SJSA1 (cell line): ENCODE data around the gene MGLL. TPM values are rescaled to one million over a fixed set of nuclear protein-coding genes. Genes with fewer than 3 reads are reported as not detected.
"Not testable (repeated sequence)": the region's sequence is repeated elsewhere in the genome, so short reads cannot be mapped to it uniquely, and the experiment has no call there.

ENCODE experiments used
- DNase-seq, 2 experiments: peaks; one replicate each; pipeline ENCODE4 v3.0.0-alpha.2; 2015 to 2020; ENCODE audit warnings: low spot score in 2 of 2, low read depth in 1 of 2
- H3K27ac ChIP-seq: fragments of 250-450 bp; sonication (Bioruptor Pico); 2 replicates; pipeline ENCODE4 v1.5.1; 2020; ENCODE audit warnings: mild to moderate bottlenecking, moderate library complexity
- H3K27me3 ChIP-seq: fragments of 250-450 bp; sonication (Bioruptor Pico); replicated peaks from 2 replicates; pipeline ENCODE4 v1.5.1; 2020; ENCODE audit warnings: mild to moderate bottlenecking, moderate library complexity
- H3K36me3 ChIP-seq: fragments of 250-450 bp; sonication (Bioruptor Pico); 2 replicates; pipeline ENCODE4 v1.5.1; 2020; ENCODE audit warnings: mild to moderate bottlenecking
- H3K4me1 ChIP-seq: fragments of 250-450 bp; sonication (Bioruptor Pico); replicated peaks from 2 replicates; pipeline ENCODE4 v1.6.1; 2021; ENCODE audit warnings: mild to moderate bottlenecking
- H3K4me3 ChIP-seq: fragments of 250-450 bp; sonication (Bioruptor Pico); 2 replicates; pipeline ENCODE4 v1.5.1; 2020; ENCODE audit warnings: mild to moderate bottlenecking
- H3K9me3 ChIP-seq: fragments of 250-450 bp; sonication (Bioruptor Pico); replicated peaks from 2 replicates; pipeline ENCODE4 v1.5.1; 2020; ENCODE audit warnings: mild to moderate bottlenecking
- total RNA-seq: library from RNA; depleted of rRNA; stranded (reverse); fragments of >200 nt; shearing (Covaris generic); gene quantifications from 2 replicates; pipeline ENCODE4 v1.2.3, GENCODE V29; 2014

MGLL gene
- total RNA-seq, 1 experiment from 2014 or later = 47.7 TPM

DNA sequence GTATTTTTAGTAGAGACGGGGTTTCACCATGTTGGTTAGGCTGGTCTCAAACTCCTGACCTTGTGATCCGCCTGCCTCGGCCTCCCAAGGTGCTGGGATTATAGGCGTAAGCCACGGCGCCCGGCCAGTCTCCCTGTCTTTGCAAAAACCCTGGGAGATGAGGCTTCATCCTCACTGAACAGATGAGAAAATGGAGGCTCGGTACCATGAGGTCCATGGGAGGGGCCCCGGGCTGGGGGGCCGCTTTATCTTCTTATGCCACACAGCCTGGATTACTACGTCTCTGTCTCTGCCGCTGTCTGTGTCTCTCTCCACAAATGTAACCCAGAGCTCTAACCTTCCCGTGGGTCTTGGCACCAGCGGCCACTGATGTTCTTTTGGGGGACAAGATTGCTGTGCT, 110.4 kb downstream of the MGLL start:
- H3K36me3 ChIP-seq = peaks cover 15% of the 10 kb centered on the region
- no peak for DNase-seq
- H3K27ac ChIP-seq = no peak overlapping the region
- H3K4me3 ChIP-seq = no peak overlapping the region
- H3K27me3 ChIP-seq = no peaks in the 10 kb centered on the region
- peaks cover 12% of the 10 kb centered on the region for H3K4me1 ChIP-seq
- H3K9me3 ChIP-seq = no peaks in the 10 kb centered on the region

DNA sequence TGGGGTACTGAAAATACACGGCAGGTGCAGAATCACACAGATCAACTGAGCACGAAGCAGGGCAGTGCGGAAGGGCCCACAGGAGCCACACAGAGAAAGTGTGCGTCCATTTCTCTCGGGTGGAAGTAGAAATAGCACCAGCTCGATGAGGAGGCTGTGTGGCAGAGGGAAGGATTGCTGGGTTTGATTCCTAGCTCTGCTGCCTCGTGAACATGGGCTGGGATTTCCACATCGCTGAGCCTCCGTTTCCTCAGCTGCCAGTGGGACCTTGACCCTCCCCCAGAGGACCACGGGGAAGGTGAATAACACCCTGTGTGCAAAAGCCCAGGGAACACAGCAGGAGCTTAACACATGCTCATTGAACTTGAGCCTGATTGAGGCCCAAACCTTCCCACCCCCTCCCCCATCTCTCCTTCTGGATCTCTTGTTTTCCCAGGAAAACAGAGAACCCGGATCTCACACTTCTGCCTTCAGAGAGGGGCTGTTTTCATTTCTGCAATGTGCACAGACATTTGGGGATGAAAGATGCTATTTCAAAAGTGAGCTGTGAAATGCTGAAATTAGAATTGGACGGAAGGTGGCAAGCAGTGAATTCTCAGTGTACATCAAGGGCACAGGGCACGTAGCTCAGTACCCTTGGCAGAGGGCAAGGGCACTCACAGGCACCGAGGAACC, 111.2 kb downstream of the MGLL start:
- Histone ChIP-seq H3K9me3 (no peaks in the 10 kb centered on the region), H3K27me3 (no peaks in the 10 kb centered on the region), H3K4me1 (peaks cover 12% of the 10 kb centered on the region), H3K4me3 (no peak overlapping the region), H3K27ac (no peak overlapping the region), H3K36me3 (peaks cover 9% of the 10 kb centered on the region)
- DNase-seq = no peak

DNA sequence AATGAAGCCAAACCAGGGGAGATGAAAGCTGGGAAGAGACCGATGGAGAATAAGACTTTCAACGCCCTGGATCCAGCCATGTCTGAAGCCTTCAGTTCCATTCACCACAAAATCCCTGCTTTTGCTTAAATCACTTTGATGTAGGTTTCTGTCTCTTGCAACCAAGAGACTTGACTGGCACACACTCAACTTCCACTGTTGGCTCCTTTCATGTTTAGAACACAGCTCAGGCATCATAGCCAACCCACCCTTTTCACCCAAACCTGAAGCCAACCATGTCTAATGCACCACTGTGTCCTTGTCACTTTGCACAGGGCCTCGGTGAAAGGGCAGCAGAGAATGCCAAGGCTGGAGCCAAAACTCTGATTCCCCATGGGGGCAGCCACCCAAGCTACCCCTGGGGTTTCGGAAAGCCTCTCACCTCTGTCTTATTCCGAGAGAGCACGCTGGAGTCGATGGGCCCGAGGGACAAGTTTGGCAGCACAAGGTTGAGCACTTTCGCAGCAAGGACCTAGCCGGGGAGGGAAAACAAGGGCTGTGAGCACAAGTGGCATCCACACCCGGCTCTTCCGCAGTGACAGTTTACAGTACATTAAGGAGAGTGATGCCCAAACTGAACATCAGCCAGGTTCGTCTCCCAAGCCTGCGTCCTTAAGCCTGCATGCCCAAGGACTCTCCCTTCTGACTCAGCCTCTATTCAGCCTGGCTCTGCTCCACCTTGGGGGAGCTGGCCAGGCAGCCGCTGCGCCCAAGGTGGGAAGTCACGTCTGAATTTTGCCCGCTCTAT, 112.0 kb downstream of the MGLL start:
- peaks cover 12% of the 10 kb centered on the region for H3K4me1 ChIP-seq
- no peak for DNase-seq
- no peak overlapping the region for H3K4me3 ChIP-seq
- no peaks in the 10 kb centered on the region for H3K9me3 ChIP-seq
- no peak overlapping the region for H3K27ac ChIP-seq
- no peaks in the 10 kb centered on the region for H3K27me3 ChIP-seq
- peaks cover 8% of the 10 kb centered on the region for H3K36me3 ChIP-seq

DNA sequence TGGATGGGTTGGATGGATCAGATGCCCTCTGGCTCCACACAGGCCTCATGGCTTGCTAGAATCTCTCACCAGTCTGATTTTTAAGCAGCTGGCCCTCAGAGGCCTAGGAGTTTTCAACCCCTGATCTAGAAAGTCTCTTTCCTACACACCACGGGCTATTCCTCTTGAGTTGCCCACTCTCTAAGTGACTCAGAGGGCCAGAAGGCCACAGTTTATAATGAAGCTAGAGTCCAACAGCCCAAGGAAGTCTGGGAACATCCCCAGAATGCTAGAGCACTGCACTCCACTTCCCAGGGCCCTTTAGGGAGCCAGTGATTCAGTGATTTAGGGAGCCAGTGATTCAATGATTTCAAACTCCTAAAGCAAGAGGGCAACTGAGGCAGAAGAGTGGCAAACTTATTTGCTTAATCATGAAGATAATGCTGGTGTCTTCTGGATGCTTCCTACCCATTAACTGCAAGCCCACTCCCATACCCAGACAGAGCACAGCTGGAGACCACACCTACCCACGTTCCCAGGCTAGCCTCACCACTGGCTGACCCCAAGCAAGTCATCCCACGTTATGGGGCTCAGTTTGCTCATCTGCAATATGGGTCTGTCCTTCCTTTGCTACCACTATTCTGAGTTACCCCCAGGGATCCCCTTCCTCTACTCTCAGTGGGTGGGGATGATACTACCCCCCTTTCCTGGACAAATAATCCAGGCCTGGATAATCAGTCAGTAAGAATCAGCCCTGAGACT, 112.8 kb downstream of the MGLL start:
- no peak for DNase-seq
- peaks cover 17% of the 10 kb centered on the region for H3K36me3 ChIP-seq
- peaks cover 12% of the 10 kb centered on the region for H3K4me1 ChIP-seq
- H3K27me3 ChIP-seq = no peaks in the 10 kb centered on the region
- no peak overlapping the region for H3K4me3 ChIP-seq
- no peak overlapping the region for H3K27ac ChIP-seq
- no peaks in the 10 kb centered on the region for H3K9me3 ChIP-seq

DNA sequence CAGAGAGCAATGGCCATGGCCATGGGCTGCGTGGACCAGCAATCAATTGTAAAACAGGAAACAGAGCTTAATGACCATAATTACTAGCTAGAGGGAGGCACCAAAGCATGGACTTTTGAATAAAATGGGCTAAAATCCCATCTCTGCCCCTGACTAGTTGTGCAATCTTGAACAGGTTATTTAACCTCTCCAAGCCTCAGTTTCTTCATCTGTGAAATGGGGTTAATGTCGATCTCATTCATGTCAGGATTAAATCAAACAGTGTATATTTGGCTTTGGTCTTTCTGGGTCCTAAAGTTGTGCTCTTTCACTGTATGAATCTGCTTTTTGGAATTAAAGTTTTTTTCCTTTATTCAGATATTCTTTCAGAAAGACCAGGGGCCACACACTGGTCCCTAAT, 113.5 kb downstream of the MGLL start:
- H3K9me3 ChIP-seq = peaks cover 1% of the 10 kb centered on the region; the same call in 1 of the 2 replicates
- H3K4me3 ChIP-seq = no peak overlapping the region
- DNase-seq = no peak
- H3K27ac ChIP-seq = no peak overlapping the region
- peaks cover 6% of the 10 kb centered on the region for H3K4me1 ChIP-seq
- H3K36me3 ChIP-seq = peaks cover 18% of the 10 kb centered on the region
- H3K27me3 ChIP-seq = no peaks in the 10 kb centered on the region

DNA sequence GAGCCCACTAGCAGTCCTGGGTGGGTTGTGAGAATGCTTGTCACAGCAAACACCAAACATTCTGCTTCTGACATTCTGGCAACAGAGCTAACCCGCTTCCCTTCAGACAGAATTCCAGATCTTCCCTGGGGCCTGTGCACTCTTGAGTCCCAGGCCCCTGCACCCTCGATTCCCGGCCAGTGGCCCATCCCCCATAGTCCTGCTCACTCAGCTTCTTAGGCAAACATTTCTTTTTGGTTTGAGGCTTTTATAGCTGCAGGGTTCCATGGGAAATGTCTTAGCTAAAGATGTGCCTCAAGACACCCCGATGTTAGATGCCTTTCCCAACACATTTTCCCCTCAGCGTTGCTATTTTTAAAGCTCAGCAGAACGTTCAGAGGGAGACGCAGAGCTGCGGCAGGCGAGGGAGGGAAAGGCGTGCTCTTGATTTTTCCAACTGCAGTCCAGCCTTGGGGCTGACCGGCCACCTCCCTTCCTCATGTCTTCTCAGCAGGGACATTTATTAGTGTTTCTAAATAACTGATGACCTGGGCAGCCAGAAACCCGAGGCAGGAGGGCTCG, 114.4 kb downstream of the MGLL start:
- Histone ChIP-seq H3K4me3 (no peak overlapping the region), H3K36me3 (peaks cover 17% of the 10 kb centered on the region), H3K27ac (no peak overlapping the region), H3K4me1 (no peaks in the 10 kb centered on the region), H3K9me3 (peaks cover 3% of the 10 kb centered on the region; the same call in 1 of the 2 replicates), H3K27me3 (no peaks in the 10 kb centered on the region)
- DNase-seq = no peak

DNA sequence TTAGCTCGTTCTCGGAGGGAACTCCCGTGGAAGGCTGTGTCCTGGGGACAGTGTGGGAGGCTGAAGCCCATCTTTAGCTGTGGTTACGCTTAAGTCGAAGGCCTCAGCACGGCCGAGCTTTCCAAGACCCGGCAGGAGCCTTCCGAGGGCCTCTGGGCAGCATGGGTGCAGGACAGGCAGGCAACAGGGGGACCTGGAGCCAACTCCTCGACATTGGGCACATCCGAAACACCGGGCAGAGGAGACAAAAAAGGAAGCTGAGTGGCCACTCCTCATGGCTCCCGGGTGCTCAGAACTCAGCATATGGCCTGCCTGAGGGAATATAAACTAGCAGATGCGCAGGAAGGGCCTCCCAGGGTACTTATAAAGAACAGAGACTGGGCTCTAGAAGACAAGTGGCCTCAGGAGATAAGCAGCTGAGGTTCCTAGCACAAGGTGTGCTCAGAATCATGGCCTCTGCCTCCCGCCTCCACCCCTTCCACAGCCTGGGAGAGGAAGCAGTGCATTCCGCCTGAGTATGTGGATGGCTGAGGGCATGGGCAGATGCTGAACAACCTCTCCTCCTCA, 115.4 kb downstream of the MGLL start:
- H3K27me3 ChIP-seq = no peaks in the 10 kb centered on the region
- DNase-seq = no peak
- H3K4me1 ChIP-seq = no peaks in the 10 kb centered on the region
- no peak overlapping the region for H3K4me3 ChIP-seq
- H3K36me3 ChIP-seq = peaks cover 19% of the 10 kb centered on the region
- peaks cover 3% of the 10 kb centered on the region; the same call in 1 of the 2 replicates for H3K9me3 ChIP-seq
- H3K27ac ChIP-seq = no peak overlapping the region

DNA sequence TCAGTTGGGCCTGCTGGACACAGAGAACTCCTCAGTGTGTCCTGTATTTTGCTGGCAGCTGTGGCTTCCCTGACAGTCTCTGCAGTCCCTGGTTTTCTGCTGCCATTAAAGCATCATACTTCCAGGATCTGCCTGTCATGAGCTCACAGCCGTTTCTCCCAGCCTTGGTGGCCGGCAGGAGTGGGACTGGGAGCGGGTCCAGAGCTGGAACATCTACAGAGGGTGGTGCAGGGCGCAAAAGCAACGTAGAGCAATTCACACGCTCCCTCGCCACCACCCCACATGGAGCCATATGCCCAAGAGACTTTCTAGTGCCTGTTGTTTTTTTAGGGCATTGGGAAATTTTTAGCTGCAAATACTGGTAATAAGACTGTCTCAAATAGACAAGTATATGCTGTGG, 116.0 kb downstream of the MGLL start:
- H3K4me1 ChIP-seq = no peaks in the 10 kb centered on the region
- no peak overlapping the region for H3K4me3 ChIP-seq
- no peaks in the 10 kb centered on the region for H3K27me3 ChIP-seq
- DNase-seq = no peak
- H3K9me3 ChIP-seq = peaks cover 3% of the 10 kb centered on the region; the same call in 1 of the 2 replicates
- H3K27ac ChIP-seq = no peak overlapping the region
- peaks cover 21% of the 10 kb centered on the region for H3K36me3 ChIP-seq

DNA sequence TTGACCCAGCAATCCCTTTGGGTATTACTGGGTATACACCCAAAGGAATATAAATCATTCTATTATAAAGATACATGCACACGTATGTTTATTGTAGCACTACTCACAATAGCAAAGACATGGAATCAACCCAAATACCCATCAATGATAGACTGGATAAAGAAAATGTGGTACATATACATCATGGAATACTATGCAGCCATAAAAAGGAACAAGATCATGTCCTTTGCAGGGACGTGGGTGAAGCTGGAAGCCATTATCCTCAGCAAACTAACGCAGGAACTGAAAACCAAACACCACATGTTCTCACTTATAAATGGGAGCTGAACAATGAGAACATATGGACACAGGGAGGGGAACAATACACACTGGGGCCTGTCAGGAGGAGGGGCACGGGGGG, 117.5 kb downstream of the MGLL start:
- peaks cover 20% of the 10 kb centered on the region for H3K36me3 ChIP-seq
- H3K4me1 ChIP-seq = not testable (repeated sequence)

DNA sequence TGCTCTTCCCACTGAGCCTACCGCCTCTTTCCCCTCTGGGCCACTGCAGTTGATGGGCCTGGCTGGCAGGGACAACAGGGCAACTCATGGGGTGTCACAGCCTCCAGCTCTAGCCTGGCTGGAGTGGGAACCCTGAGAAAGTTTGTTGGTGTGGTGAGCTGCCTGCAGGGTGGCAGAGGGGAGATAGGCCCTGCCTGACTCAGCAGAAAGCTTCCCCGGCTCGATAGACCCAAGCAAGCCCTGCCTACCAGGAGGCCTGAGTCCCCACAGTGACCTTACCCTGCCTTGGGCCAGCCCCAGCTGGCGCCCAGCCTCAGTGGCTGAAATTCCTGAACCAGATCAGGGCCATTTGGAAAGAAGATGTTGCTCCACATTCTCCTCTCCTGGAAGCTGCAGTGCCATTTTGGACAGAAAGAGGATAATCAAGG, 120.2 kb downstream of the MGLL start:
- peaks cover 12% of the 10 kb centered on the region for H3K4me1 ChIP-seq
- H3K9me3 ChIP-seq = peaks cover 3% of the 10 kb centered on the region; the same call in 1 of the 2 replicates
- no peak overlapping the region for H3K27ac ChIP-seq

More for the DNA sequence above, 117.5 kb downstream of the MGLL start:
- H3K4me3 ChIP-seq, H3K27me3 ChIP-seq, H3K27ac ChIP-seq, DNase-seq, H3K9me3 ChIP-seq: not testable (repeated sequence)

DNA sequence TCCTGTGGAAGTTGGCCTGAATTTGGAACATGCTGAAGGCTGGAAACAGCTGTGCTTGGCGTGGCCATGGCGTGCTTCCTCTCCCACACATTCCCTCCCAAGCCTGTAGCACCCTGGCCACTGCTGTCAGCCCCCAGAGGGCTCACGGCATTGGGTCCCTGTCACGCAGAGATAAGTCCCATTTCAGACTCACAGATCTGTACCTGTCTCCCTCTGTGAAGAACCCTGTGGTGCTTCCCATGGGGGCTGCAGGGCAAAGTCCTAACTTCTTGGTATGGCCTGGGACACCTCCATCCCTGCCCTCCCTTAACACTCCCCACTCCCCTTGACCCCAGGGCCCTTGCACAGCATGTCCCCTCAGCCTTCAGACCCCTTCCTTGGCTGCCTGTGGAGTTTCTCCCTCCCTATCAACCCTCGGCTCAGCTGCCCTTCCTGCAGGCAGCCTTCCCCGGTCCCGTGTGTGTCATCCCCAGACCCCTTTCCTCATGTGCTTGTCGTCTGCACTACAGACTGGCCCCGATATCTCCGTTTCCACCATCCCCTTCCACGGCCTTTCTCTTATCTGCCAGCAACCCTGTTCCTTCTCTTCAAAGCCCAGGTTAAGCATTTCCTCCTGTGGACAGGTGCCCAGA, 120.9 kb downstream of the MGLL start:
- H3K9me3 ChIP-seq = peaks cover 3% of the 10 kb centered on the region; the same call in 1 of the 2 replicates
- H3K4me3 ChIP-seq = no peak overlapping the region
- H3K36me3 ChIP-seq = peaks cover 28% of the 10 kb centered on the region
- H3K4me1 ChIP-seq = peaks cover 20% of the 10 kb centered on the region
- H3K27ac ChIP-seq = no peak overlapping the region
- no peaks in the 10 kb centered on the region for H3K27me3 ChIP-seq
- no peak for DNase-seq

More for the DNA sequence above, 120.2 kb downstream of the MGLL start:
- H3K36me3 ChIP-seq = peaks cover 24% of the 10 kb centered on the region
- DNase-seq = no peak
- no peak overlapping the region for H3K4me3 ChIP-seq
- H3K27me3 ChIP-seq = no peaks in the 10 kb centered on the region

DNA sequence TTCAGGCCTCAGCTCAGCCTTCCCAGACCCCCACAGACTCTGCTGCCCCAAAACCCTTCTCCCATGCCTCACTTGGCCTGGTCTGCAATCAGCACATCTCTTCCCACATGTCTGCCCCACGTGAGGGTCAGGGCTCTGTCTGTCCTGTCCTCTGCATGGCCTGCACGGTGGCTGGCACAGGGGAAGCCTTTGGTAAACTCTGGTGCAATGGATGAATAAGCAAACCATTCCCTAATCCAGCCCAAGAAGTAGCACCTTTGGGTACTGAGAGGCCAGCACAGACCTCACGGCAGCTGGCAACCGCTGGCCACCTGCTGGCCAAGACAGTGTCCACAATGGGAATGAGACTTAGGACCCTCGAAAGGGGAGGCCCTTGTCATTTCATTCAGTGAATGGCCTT, 121.9 kb downstream of the MGLL start:
- DNase-seq = no peak
- no peak overlapping the region for H3K27ac ChIP-seq

More for the DNA sequence above, 121.9 kb downstream of the MGLL start:
- peaks cover 28% of the 10 kb centered on the region for H3K36me3 ChIP-seq
- H3K9me3 ChIP-seq = peaks cover 3% of the 10 kb centered on the region; the same call in 1 of the 2 replicates
- no peaks in the 10 kb centered on the region for H3K27me3 ChIP-seq
- H3K4me1 ChIP-seq = peaks cover 25% of the 10 kb centered on the region
- no peak overlapping the region for H3K4me3 ChIP-seq
